ENCODE results near the gene LCN10. TPM values are rescaled to one million over a fixed set of nuclear protein-coding genes. Genes with fewer than 3 reads are reported as not detected.

The LCN10 gene
- total and polyA plus RNA-seq, 10 of the 15 experiments (the other 5 are each of a cell fraction or from before 2014, with no cell fraction given), result 0.06 to 1.3 (median 0.21) TPM; not detected in 1

DNA sequence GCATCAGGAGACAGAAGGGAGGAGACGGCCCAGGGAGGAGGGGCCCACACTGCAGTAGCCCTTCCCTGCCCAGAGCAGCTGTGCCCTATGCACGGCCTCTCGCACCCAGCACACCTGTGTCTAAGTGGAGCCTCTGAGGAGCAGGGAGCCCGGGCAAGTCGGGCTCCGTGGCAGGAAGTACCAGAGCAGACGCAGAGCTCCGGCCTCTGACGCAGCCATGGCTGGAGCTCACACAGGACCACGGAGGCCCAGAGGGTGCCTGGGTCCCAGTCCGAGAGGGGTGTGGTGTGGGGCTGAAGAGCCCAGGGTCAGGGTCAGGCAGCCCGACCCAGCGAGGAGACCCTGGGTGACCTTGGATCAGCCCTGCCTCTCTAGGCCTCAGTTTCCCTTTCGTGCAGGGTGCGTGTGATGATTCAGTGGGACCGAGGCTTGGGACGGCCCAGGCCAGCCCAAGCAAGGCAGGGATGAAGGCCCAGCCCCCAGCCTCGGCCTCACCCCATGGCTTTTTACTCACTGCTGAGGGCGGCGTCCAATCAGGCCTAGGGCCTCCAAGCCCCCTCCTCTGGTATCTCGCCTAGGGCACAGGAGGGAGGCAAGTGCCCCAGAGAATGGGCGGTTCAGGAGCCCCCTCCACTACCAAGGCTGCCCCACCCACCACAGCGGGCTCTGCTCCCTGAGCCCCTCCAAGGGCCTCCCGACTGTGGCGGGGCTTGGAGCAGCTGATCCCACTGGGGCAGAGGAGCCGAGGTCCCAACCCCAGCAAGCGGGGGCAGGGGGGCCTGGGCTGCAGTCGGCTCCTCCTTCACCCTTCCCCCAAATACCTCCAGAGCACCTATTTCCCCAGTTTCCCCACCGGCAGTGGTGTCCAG is 51.2 kb downstream of the LCN10 start:
- ChIA-PET CTCF (no interaction called here), SMC1A (ENCODE audit: uncharacterized antibody, unreplicated experiment) (no interaction called here), POLR2A (no interaction called here), RAD21 (ENCODE audit: unreplicated experiment) (no interaction called here)
- H3K4me1 ChIP-seq (ENCODE audit: control insufficient read depth, insufficient read depth, low read length), result peaks cover 9% of the 10 kb centered on the region
- H2AFZ ChIP-seq (ENCODE audit: control insufficient read depth, low read depth, low read length), result no peak overlapping the region
- BruUV-seq (replicated peaks), result no TSS peak
- H3K27ac ChIP-seq (ENCODE audit: control insufficient read depth, insufficient read depth), result no peak overlapping the region
- ATAC-seq (no peak), FAIRE-seq (no peak), DNase-seq (ENCODE audit: low read depth, low spot score) (no peak)
- in situ Hi-C loops (cut with MboI), result no loop called here
- 45% methylated on average over 25 of the region's 29 CpGs for WGBS (ENCODE audit: insufficient coverage, insufficient replicate concordance, low lambda C conversion rate, missing lambda C conversion rate)
- intact Hi-C loops (cut with micrococcal nuclease; ENCODE audit: unreplicated experiment), result no loop called here
- H3K27me3 ChIP-seq (replicated peaks in 1 of 2; ENCODE audit: control insufficient read depth in 2 of 2, insufficient read depth in 2 of 2, low read length in 1 of 2), result no peaks in the 10 kb centered on the region
- no peaks in the 10 kb centered on the region for H3K36me3 ChIP-seq (ENCODE audit: control insufficient read depth in 2 of 2, insufficient read depth in 2 of 2, low read length in 1 of 2)
- H3K9ac ChIP-seq (ENCODE audit: control insufficient read depth, insufficient read depth, low read length), result no peak overlapping the region
- H4K20me1 ChIP-seq (ENCODE audit: control insufficient read depth, insufficient read depth), result no peaks in the 10 kb centered on the region
- no peaks in the 10 kb centered on the region for H3K79me2 ChIP-seq (ENCODE audit: control insufficient read depth, insufficient read depth, low read length)
- H3K9me3 ChIP-seq (replicated peaks; ENCODE audit: control insufficient read depth, insufficient read depth, low read length), result no peaks in the 10 kb centered on the region
- H3K4me2 ChIP-seq (ENCODE audit: control insufficient read depth, insufficient read depth), result no peak overlapping the region
- H3K4me3 ChIP-seq, result no peak overlapping the region
- TF ChIP-seq KAT2A (conservative IDR thresholded peaks at IDR 0.05; ENCODE audit: control insufficient read depth, low read depth, low read length) (no peak), NR2C1 (IDR thresholded peaks at IDR 0.05) (no peak)

DNA sequence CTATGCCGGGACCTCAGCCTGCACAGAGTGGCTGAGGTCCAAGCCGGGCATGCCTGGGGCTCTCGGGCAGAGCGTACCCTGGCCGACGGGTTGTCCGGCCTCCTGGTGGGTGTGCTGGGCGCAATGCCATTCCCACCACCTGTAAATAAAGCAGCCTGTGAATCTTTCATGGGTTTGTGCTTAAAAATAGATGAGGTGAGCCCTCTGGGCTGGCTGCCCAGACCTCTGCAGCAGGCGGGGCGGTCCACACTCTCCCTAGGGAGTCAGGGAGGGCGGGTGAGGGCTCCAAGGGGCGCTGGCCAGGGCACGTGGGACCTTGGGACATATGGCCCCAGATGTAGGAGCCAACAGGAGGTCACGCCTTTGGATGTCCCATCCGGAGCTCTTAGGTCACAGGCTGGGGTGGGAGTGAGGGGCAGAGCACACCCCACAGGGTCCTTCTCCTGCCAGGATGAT is 51.9 kb downstream of the LCN10 start:
- WGBS (ENCODE audit: insufficient coverage, insufficient replicate concordance, low lambda C conversion rate, missing lambda C conversion rate), result 39% methylated on average over 15 of the region's 15 CpGs
- H3K27ac ChIP-seq (ENCODE audit: control insufficient read depth, insufficient read depth), result no peak overlapping the region
- no TSS peak for BruUV-seq (replicated peaks)
- RAD21 ChIA-PET (ENCODE audit: unreplicated experiment), result no interaction called here
- no peak overlapping the region for H2AFZ ChIP-seq (ENCODE audit: control insufficient read depth, low read depth, low read length)
- H3K36me3 ChIP-seq (ENCODE audit: control insufficient read depth in 2 of 2, insufficient read depth in 2 of 2, low read length in 1 of 2), result no peaks in the 10 kb centered on the region
- no peak overlapping the region for H3K4me2 ChIP-seq (ENCODE audit: control insufficient read depth, insufficient read depth)
- POLR2A ChIA-PET, result no interaction called here
- CTCF ChIA-PET, result no interaction called here
- H3K9ac ChIP-seq (ENCODE audit: control insufficient read depth, insufficient read depth, low read length), result no peak overlapping the region
- no peaks in the 10 kb centered on the region for H4K20me1 ChIP-seq (ENCODE audit: control insufficient read depth, insufficient read depth)
- FAIRE-seq, result no peak
- DNase-seq (ENCODE audit: low read depth, low spot score), result no peak
- SMC1A ChIA-PET (ENCODE audit: uncharacterized antibody, unreplicated experiment), result interaction anchor here (0.9 kb wide), 1 partner anchor 10 kb away, joined by 3 read pairs; no protein-coding TSS in a partner anchor
- peaks cover 6% of the 10 kb centered on the region for H3K79me2 ChIP-seq (ENCODE audit: control insufficient read depth, insufficient read depth, low read length)
- intact Hi-C loops (cut with micrococcal nuclease; ENCODE audit: unreplicated experiment) (no loop called here), in situ Hi-C loops (cut with MboI) (no loop called here)
- no peak for ATAC-seq
- no peaks in the 10 kb centered on the region for H3K27me3 ChIP-seq (replicated peaks in 1 of 2; ENCODE audit: control insufficient read depth in 2 of 2, insufficient read depth in 2 of 2, low read length in 1 of 2)
- no peak overlapping the region for H3K4me3 ChIP-seq
- H3K4me1 ChIP-seq (ENCODE audit: control insufficient read depth, insufficient read depth, low read length), result peaks cover 14% of the 10 kb centered on the region
- H3K9me3 ChIP-seq (replicated peaks; ENCODE audit: control insufficient read depth, insufficient read depth, low read length), result no peaks in the 10 kb centered on the region
- TF ChIP-seq HDAC2 (IDR thresholded peaks at IDR 0.05) (no peak), CBFB (IDR thresholded peaks at IDR 0.05; ENCODE audit: low read depth) (no peak), SRF (IDR thresholded peaks at IDR 0.05; ENCODE audit: low read depth in 2 of 2, low read length in 2 of 2) (no peak), MEF2B (IDR thresholded peaks at IDR 0.05; ENCODE audit: partially characterized antibody, poor library complexity, severe bottlenecking) (no peak), NFXL1 (IDR thresholded peaks at IDR 0.05; ENCODE audit: borderline replicate concordance) (no peak), SIX5 (IDR thresholded peaks at IDR 0.05; ENCODE audit: low read depth, low read length, severe bottlenecking) (no peak), ATF7 (IDR thresholded peaks at IDR 0.05; ENCODE audit: low read depth) (no peak), PAX5 (IDR thresholded peaks at IDR 0.05; ENCODE audit: borderline replicate concordance, low read depth, low read length) (no peak), IRF4 (IDR thresholded peaks at IDR 0.05; ENCODE audit: low read depth, low read length) (no peak), ZZZ3 (IDR thresholded peaks at IDR 0.05; ENCODE audit: control insufficient read depth, insufficient read length, low read depth) (no peak), STAT1 (conservative IDR thresholded peaks at IDR 0.05) (no peak), CHD1 (IDR thresholded peaks at IDR 0.05; ENCODE audit: low read depth, low read length) (no peak)
- TF ChIP-seq, protein P1, sequence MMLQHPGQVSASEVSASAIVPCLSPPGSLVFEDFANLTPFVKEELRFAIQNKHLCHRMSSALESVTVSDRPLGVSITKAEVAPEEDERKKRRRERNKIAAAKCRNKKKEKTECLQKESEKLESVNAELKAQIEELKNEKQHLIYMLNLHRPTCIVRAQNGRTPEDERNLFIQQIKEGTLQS (IDR thresholded peaks at IDR 0.05; ENCODE audit: borderline replicate concordance, extremely low read depth, low read depth, low read length), result no peak
- TF ChIP-seq, protein P2, sequence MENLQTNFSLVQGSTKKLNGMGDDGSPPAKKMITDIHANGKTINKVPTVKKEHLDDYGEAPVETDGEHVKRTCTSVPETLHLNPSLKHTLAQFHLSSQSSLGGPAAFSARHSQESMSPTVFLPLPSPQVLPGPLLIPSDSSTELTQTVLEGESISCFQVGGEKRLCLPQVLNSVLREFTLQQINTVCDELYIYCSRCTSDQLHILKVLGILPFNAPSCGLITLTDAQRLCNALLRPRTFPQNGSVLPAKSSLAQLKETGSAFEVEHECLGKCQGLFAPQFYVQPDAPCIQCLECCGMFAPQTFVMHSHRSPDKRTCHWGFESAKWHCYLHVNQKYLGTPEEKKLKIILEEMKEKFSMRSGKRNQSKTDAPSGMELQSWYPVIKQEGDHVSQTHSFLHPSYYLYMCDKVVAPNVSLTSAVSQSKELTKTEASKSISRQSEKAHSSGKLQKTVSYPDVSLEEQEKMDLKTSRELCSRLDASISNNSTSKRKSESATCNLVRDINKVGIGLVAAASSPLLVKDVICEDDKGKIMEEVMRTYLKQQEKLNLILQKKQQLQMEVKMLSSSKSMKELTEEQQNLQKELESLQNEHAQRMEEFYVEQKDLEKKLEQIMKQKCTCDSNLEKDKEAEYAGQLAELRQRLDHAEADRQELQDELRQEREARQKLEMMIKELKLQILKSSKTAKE (IDR thresholded peaks at IDR 0.05; ENCODE audit: low read depth, poor library complexity, severe bottlenecking), result no peak

Data from GM12878 (cell line).